HG02798 (cell line): ENCODE measurements around the gene KCTD5.

Source experiments
- ATAC-seq: cut with Tn5 transposase; IDR thresholded peaks from one replicate; pipeline ENCODE4 v1.9.1; 2021; ENCODE audit warnings: mild to moderate bottlenecking; ENCODE audit not compliant: unreplicated experiment, poor library complexity

Gene KCTD5

DNA sequence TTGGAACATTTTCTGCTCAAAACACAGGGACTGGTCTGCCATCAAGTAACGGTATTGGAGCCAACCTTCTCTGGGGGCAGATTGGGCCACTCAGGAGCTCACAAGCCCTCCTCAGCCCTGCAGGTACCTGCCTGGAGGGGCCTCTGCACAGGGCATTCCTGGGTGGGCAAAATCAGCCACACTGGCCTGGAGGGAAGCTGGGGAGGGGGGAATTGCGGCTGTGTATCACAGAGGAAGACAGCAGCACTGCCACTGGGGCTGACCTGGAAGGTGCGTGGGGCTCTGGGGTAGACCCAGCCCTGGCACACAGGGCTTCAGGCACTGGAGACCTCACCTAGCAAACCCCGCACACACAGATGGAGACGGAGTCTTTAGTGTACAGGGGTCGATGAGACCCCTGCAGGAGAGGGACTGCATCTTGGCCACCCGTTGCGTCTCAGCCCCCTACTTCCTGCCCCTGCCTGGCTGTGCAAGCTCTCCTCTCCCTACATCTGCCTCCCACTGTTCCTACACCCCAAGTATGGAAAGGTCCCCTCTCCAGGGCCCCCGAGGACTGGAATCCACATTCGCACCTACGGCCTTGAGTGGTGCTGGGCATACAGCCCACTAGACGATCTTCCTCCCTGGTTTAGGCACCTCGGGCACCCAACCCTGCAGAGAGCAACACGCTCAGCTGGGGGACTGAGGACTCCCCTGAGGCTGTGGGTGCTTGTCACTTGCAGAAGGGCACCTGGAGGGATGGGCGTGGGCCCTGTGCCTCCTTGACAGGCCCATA is 63.0 kb downstream of the KCTD5 start:
- no peak for ATAC-seq

DNA sequence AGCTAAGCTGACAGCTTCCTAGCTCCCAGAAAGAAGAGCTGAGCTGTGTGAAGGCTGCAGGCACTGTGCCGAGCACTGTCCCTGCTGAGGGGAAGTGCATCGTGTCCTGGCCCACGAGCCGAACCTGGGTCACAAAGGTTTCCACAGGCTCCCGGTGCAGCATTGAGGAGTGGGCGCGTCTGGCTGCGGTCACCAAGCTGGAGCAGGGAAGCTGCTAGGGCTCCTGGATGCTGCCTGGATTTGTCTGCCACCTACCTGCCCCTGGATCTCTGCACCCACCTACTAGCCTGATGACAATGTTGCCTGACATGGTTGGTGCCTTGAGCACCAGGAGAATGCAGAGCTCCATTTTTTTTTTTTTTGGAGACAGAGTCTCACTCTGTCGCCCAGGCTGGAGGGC is 63.6 kb downstream of the KCTD5 start:
- no peak for ATAC-seq

DNA sequence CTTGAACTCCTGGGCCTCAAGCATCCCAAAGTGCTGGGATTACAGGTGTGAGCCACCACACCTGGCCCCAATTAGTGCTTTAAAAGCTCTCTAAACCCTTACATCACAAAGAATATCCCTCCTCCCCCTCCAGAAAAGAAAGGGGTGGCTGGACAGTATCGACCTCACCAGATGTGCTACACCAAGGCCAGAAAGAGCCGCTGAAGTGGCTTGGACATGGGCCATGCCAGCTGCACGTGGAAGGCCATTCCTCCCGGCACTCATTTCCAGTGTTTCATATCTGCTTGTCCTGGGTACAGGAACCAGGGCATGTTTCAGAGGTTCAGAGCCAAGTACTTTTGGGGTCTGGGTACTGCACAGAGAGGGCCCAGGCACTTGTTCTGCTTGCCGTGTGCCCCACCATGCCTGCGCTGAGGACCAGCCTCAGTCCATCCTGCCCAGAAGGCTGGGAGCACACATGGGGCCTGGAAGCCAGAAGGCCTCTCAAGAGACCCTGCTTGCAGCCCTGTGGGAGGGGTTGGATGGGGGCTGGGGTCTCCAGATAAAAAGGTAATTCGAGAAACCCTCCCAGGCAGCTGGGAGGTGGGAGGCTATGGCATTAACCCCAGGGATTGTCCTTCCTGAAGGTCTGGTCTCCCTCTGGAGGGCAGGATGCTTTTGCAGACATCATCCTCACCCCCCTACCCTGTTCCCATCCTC is 66.6 kb downstream of the KCTD5 start:
- ATAC-seq: no peak

DNA sequence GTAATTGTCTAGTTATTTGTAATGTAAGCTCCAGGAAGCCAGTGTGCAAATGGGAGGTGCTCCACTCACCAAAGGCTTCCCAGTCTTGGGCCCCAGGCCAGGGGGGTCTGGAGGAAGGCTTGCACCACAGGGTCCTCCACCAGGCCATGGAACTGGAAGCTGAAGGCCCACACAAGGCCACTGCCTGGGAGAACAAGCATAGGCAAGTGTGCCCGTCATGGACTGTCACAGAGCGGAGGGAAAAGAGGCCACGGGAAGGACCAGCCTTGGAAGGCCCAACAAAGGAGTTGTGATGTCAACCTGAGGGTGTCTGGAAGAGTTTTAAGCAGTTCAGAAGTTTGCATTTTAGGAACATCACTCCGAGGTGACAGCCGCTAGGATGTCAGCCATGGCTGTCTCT is 67.2 kb downstream of the KCTD5 start:
- no peak for ATAC-seq

DNA sequence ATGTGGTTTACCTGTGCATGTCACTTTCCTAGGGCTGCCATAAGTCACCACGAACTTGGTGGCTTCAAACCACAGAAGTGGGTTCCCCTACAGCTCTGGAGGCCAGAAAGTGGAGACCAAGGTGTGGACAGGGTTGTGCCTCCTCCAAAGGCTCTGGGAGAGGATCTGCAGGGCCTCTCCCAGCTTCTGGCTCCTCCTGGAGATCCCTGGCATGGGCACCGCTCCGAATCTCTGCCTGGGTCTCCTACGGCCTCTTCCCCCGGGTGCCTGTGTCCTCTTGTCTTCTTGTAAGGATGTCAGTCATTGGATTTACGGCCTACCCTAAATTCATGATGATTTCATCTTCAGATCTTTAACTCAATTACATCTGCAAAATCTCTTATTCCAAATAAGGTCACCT is 67.6 kb downstream of the KCTD5 start:
- ATAC-seq: no peak

DNA sequence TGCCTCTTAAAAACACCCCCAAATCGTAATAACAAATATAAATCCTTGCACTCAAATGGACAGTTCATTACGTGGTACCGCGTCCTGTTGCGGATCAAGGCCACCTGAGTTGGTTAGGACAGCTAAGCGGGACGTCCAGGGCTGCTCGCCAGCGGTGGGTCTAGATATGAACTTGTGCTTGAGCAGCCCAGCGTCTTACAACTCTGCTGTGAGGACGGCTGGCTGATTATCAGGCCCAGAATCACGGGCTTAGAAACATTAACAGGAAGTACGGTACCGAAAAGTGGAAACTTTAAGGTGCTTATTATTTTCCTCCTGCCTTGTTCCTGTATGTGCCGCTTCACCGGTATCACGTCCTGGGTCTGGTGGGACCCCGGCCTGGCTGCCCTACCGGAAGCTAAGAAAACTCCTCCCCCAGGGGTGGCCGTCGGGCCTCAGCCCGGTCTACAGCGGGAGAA is 69.3 kb downstream of the KCTD5 start:
- peak; percentile 44 for ATAC-seq

DNA sequence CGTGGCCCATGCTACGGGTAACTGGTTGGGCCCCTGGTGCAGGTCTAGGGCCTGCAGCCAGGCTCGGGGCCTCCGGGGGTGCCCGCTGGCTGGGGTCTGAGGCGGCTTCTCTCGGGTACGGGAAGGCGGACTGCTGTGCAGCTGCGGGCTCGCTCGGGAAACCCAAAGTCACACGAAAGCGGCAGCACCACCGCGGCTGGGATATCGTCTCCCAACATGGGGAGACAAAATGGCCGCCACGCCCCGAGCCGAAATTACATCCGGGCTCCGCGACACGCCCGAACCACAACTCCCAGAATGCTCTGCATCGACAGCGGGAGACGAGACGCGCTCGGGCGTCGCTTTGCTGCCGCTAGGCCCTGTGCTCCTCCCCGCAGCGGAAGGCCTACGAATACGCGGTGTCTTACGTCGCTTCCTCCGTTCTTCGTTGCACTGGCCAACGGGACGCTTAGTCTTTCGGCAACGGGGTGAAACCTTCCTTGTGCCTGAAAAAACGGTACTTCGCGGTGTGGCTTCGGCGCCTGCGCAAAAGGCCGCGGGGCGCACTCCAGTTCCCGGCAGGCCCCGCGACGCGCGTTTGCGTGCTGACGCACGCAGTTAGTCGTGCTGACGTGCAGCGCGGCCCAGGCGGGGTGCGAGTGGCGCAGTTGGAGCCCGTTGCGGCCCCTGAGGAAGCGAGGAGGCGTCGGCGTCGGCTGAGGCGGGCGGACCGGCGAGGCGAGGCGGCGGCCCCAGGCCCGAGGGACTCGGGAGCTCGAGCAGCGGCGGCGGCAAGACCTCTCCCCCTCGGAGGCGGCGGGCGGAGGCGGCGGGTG is 69.9 kb downstream of the KCTD5 start, which contains the start of gene SRRM2:
Gene SRRM2, plus strand, starts transcription at position 604 of the 815 bp plus-strand sequence. CDS start 3,727 bp downstream, outside the sequence.
- peak; percentile 82 for ATAC-seq

DNA sequence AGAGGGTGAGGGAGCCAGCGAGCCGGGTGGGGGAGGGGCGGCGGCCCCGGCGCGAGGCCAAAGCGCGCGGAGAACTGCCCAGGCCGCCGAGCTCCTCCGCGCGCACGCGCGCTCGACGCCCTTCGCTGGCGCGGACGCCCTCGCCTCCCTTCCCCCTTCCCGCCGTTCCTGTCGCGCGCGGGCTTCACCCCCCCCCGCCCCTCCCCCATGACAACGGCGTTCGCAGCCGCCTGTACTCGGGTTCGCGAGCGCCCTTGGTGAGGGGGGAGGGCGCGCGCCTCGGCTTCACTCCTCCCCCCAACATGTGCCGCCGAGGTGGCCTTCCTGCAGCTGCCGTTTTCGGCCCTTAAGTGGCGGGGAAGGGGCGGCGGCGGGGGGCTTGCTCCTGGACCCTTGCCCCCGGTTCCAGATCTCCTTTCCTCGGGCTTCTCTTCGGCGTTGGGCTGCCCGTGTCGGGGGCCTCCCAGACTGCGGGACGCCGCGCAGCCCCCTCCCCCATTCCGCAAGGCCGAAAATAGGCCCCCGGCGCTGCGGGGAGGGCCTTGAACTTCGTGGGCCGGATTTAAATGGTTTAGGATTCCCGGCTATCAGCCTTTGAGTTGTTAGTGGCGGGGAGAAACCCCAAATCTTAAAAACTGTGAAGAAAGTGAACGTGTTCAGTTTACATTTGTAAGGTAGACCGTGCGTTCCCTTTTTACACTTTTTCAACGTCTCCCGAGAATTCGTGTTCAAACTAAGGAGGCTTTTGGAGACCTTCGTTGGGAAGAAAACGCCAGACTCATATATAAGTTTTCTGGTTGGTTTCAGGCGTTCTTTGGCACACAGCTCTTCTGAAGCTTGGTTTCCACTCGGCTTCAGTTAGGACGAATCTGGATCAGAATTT is 70.8 kb downstream of the KCTD5 start:
- peak; percentile 50 for ATAC-seq

DNA sequence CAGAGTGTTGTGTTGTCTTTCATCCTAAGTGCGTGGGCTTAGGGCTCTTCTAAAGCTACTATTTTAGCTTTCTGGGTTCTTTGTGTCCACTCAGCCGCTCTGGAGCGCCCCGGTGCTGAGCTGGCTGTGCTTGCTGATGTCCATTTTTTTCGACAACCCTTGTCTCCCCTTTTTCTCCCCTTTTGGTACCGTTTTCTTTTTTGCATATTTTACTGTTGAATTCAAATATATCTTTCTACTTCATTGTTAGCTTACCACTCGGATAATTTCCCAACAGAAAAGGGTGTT is 71.4 kb downstream of the KCTD5 start:
- no peak for ATAC-seq

DNA sequence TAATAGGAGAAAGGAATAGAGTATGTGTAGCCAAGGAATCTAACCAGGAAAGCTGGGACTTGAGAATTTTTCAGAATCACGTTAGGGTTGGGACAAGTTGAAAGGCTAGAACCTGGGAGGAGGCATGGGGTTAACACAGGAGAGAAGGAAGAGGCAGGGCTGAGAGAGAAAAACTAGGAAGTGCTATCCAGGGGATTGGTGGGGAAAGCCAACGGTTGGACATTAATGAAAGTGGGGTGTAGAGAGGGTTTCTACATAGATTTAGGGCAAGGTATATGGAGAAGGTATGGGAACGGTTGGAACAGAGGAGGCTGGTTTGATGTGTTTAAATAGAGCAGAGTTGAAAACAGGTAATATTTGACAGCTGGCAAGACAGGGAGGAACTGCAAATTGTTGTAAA is 72.8 kb downstream of the KCTD5 start:
- ATAC-seq: no peak

DNA sequence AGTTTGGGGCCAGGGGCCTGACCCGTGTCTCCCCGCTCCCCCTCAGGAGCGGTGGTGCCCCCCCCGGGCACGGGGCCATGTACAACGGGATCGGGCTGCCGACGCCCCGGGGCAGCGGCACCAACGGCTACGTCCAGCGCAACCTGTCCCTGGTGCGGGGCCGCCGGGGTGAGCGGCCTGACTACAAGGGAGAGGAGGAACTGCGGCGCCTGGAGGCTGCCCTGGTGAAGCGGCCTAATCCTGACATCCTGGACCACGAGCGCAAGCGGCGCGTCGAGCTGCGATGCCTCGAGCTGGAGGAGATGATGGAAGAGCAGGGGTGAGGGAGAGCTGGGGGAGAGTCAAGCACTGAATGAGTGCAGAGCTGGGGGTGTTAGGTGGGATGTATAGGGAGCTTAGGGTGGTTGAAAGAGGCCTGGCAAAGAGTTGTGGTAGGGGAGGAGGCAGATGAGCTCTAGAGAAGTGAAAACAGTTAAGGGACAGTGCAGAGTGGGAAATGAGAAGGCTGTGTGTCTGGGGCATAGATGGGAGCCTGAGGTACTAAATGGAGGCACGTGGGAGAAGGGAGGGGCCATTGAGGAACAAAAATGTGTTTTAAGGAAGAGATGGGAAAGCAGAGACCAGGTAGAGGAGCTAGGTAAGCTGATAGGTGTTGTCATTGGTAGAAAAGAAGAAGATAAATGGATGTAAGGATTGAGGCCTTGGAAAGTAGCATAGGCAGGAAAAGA is 74.1 kb downstream of the KCTD5 start:
- no peak for ATAC-seq

DNA sequence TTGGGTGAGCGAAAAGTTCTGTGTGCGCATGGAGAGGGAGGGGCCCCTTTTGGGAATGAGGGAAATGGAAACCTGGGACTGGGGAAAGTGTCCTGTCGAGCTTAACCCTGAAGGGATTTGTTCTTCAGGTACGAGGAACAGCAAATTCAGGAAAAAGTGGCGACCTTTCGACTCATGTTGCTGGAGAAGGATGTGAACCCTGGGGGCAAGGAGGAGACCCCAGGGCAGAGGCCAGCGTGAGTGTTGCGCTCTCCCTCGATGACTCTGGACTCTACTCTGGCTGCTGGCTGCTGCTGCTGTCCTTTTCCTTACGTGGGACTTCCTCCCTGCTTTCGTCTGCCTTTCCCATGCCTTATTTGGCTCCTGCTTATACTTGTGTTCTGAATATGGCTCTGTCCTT is 75.0 kb downstream of the KCTD5 start:
- no peak for ATAC-seq
